Sigmoid colon (tissue), 7 donors: ENCODE measurements around the gene EHF. TPM values are rescaled to one million over a fixed set of nuclear protein-coding genes. Genes with fewer than 3 reads are reported as not detected.

Experiments
- DNase-seq: peaks from one replicate; pipeline ENCODE4 v3.0.0-alpha.2; 2019
- H3K27ac ChIP-seq, 4 donors: fragments of 200-600 bp; sonication (generic); one replicate each; pipeline ENCODE4 v1.5.1; 2016 to 2019; ENCODE audit warnings: mild to moderate bottlenecking in 1 of 4
- H3K27me3 ChIP-seq, 3 donors: fragments of 200-600 bp; sonication (generic); one replicate each; pipeline ENCODE4 v1.5.1; 2019; ENCODE audit warnings: mild to moderate bottlenecking in 1 of 3
- H3K36me3 ChIP-seq, 4 donors: fragments of 200-600 bp; sonication (generic); one replicate each; pipeline ENCODE4 v1.5.1; 2016 to 2019
- H3K4me1 ChIP-seq, 4 donors: fragments of 200-600 bp; sonication (generic); one replicate each; pipeline ENCODE4 v1.5.1; 2017 to 2019
- H3K4me3 ChIP-seq, 4 donors: fragments of 200-600 bp; sonication (generic); one replicate each; pipeline ENCODE4 v1.5.1; 2017 to 2019; ENCODE audit warnings: mild to moderate bottlenecking in 2 of 4, moderate library complexity in 1 of 4
- H3K9me3 ChIP-seq, 4 donors: fragments of 200-600 bp in 3 of 4; sonication (generic) in 3 of 4; one replicate each; pipeline versions ENCODE4 v1.5.1 to v1.6.1; 2013 to 2019
- EP300 ChIP-seq, 4 donors: sonication (generic); formaldehyde crosslinking; IDR thresholded peaks; one replicate each; pipeline ENCODE4 v1.6.1; 2017; ENCODE audit warnings: antibody characterized with exemption in 4 of 4
- POLR2A ChIP-seq, 2 donors: fragments of 450-650 bp; IDR thresholded peaks; one replicate each; pipeline ENCODE4 v1.6.1; 2016; ENCODE audit warnings: antibody characterized with exemption in 2 of 2, mild to moderate bottlenecking in 2 of 2, moderate library complexity in 2 of 2
- POLR2AphosphoS5 ChIP-seq, 4 donors: sonication (generic); formaldehyde crosslinking; IDR thresholded peaks; one replicate each; pipeline ENCODE4 v1.6.1; 2017; ENCODE audit warnings: antibody characterized with exemption in 4 of 4
- WGBS, 2 donors: extraction: QIAGEN DNeasy Blood & Tissue Kit; methylation state at CpG; one replicate each; pipeline ENCODE4 v1.1.7; 2013; 5-methylcytosine and 5-hydroxymethylcytosine counted together
- intact Hi-C: fragments of 100-400 bp; cut with DNase I; formaldehyde crosslinking; loops from one replicate; pipeline ENCODE4 v1.15.1; 2023
- polyA plus RNA-seq, 3 donors: library from polyadenylated mRNA; stranded (reverse); fragments of 200-250 nt; gene quantifications; one replicate each; pipeline ENCODE4 v1.2.3, GENCODE V29; 2013
- total RNA-seq, 4 donors: library from RNA; depleted of rRNA; stranded (reverse); fragments of >200 nt; gene quantifications; one replicate each; pipeline ENCODE4 v1.1.0, GENCODE V29; 2016
- TF ChIP-seq, protein P1 (sequence below), 4 experiments: fragments of 450-650 bp in 3 of 4; fragments of 200-600 bp in 1 of 4; IDR thresholded peaks; one replicate each; pipeline ENCODE4 v1.5.1; 2016 to 2019; ENCODE audit warnings: antibody characterized with exemption in 4 of 4, mild to moderate bottlenecking in 3 of 4, moderate library complexity in 2 of 4
- donor health status: healthy with polysubstance abuse.
- donor health status: Bipolar disorder and iron deficiency.
- donor health status: healthy.

Gene EHF
- total and polyA plus RNA-seq, 7 donors: 1.4 to 151 (median 60.7) TPM; not detected in 2

GRCh38 chr11:34654483-34655334 lies 33.8 kb downstream of the EHF start:
- intact Hi-C loops: no loop called here
- DNase-seq: no peak

GRCh38 chr11:34655335-34656008 lies 34.6 kb downstream of the EHF start:
- Histone ChIP-seq H3K9me3 (no peaks in the 10 kb centered on the region), H3K36me3 (no peaks in the 10 kb centered on the region), H3K4me3 (no peak overlapping the region), H3K27ac (no peak overlapping the region), H3K27me3 (no peaks in the 10 kb centered on the region), H3K4me1 (no peaks in the 10 kb centered on the region)
- TF ChIP-seq EP300 (IDR thresholded peaks at IDR 0.05) (no peak), POLR2AphosphoS5 (IDR thresholded peaks at IDR 0.05) (no peak)
- WGBS, 2 donors: 65 to 77% methylated on average over 2 of the region's 2 CpGs
- no peak for DNase-seq
- intact Hi-C loops: no loop called here

More at GRCh38 chr11:34654483-34655334, 33.8 kb downstream of the EHF start:
- peak in 1 of 4 donors; percentile 6 for TF ChIP-seq POLR2AphosphoS5 (IDR thresholded peaks at IDR 0.05)
- TF ChIP-seq, protein P1, sequence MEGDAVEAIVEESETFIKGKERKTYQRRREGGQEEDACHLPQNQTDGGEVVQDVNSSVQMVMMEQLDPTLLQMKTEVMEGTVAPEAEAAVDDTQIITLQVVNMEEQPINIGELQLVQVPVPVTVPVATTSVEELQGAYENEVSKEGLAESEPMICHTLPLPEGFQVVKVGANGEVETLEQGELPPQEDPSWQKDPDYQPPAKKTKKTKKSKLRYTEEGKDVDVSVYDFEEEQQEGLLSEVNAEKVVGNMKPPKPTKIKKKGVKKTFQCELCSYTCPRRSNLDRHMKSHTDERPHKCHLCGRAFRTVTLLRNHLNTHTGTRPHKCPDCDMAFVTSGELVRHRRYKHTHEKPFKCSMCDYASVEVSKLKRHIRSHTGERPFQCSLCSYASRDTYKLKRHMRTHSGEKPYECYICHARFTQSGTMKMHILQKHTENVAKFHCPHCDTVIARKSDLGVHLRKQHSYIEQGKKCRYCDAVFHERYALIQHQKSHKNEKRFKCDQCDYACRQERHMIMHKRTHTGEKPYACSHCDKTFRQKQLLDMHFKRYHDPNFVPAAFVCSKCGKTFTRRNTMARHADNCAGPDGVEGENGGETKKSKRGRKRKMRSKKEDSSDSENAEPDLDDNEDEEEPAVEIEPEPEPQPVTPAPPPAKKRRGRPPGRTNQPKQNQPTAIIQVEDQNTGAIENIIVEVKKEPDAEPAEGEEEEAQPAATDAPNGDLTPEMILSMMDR (IDR thresholded peaks at IDR 0.05): no peak
- Histone ChIP-seq H3K9me3 (no peaks in the 10 kb centered on the region), H3K27ac (no peak overlapping the region), H3K4me1 (no peaks in the 10 kb centered on the region), H3K4me3 (no peak overlapping the region), H3K27me3 (no peaks in the 10 kb centered on the region), H3K36me3 (no peaks in the 10 kb centered on the region)
- WGBS, 2 donors: 45 to 57% methylated on average over 9 of the region's 9 CpGs

DNA sequence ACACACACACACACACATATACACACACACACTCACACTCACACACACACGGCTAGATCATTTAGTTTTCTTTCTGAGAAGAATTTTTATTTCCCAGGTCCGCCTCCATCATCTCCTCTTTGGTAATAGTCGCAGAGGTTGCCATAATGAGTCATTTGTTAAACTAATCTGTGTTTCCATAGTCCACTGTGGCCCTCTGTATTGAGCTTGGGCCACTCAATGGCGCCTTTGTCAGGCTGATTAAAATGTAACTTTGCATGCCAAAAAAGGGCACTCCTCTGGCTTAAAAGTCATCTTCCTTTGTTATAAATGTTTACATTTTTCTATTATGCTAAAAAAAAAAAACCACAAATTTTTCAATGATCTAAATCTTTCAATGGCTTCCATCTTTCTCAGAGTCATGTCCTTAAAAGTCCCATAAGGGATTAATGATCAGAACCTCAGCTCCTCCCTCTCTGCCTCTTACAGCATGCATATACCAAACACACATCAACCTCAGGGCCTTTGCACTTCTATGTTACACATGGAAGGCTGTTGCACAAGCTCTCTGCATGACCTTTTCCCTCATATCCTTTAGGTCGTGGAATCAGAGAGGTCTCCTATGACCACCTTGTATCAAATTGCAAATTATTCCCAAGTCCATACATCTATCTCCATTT lies 35.3 kb downstream of the EHF start:
- no peaks in the 10 kb centered on the region for H3K9me3 ChIP-seq
- WGBS, 2 donors: 34 to 73% methylated on average over 5 of the region's 5 CpGs
- no peak overlapping the region for H3K27ac ChIP-seq
- intact Hi-C loops: no loop called here
- H3K36me3 ChIP-seq: no peaks in the 10 kb centered on the region
- H3K4me3 ChIP-seq: no peak overlapping the region
- no peaks in the 10 kb centered on the region for H3K4me1 ChIP-seq
- DNase-seq: no peak
- TF ChIP-seq POLR2A (IDR thresholded peaks at IDR 0.05) (no peak), POLR2AphosphoS5 (IDR thresholded peaks at IDR 0.05) (no peak)
- no peaks in the 10 kb centered on the region for H3K27me3 ChIP-seq

DNA sequence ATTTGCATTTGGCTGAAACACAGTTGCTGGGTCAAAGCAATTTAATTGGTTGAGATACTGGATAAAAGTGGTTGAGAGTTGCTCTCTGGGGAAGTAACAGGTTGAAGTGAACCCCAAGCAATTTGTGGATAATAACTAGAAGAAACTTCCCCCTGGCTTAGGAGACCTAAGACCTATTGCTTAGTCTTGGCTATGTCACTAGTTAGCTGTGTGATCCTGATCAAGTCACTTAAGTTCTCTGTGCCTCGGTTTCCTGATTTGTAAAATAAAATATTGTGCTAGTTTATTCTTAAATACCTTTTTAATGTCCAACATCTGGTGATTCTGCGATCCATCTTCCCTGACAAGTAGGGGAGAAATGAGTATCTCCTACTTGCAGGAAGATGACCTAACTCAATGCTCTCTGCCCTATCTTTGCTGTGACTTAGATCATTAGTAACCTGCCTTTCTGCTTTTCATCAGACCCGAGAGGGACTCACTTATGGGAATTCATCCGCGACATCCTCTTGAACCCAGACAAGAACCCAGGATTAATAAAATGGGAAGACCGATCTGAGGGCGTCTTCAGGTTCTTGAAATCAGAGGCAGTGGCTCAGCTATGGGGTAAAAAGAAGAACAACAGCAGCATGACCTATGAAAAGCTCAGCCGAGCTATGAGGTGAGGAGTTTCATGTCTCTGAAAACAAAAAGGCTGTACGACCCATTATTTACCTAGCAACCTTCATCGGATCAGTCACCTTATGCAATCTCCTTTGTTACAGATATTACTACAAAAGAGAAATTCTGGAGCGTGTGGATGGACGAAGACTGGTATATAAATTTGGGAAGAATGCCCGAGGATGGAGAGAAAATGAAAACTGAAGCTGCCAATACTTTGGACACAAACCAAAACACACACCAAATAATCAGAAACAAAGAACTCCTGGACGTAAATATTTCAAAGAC lies 37.5 kb downstream of the EHF start:
- no peak for DNase-seq
- 87 to 90% methylated on average over 14 of the region's 14 CpGs for WGBS, 2 donors

More for the DNA sequence above, 37.5 kb downstream of the EHF start:
- TF ChIP-seq, protein P1 (IDR thresholded peaks at IDR 0.05): no peak
- no peak for TF ChIP-seq EP300 (IDR thresholded peaks at IDR 0.05)
- no peak for TF ChIP-seq POLR2AphosphoS5 (IDR thresholded peaks at IDR 0.05)
- H3K27me3 ChIP-seq: no peaks in the 10 kb centered on the region
- no peaks in the 10 kb centered on the region for H3K9me3 ChIP-seq
- no peak overlapping the region for H3K4me3 ChIP-seq
- H3K4me1 ChIP-seq: no peaks in the 10 kb centered on the region
- no peak overlapping the region for H3K27ac ChIP-seq
- H3K36me3 ChIP-seq: no peaks in the 10 kb centered on the region
- intact Hi-C loops: no loop called here
